SHP77 (cell line): Measurements from ENCODE around the gene LRRTM4.
"Not testable (repeated sequence)": the region's sequence is repeated elsewhere in the genome, so short reads cannot be mapped to it uniquely, and the experiment has no call there.

Experiments
- DNase-seq, 2 experiments: peaks; one replicate each; lab custom pipeline; 2025; lab: John Stamatoyannopoulos, UW

The LRRTM4 gene

GRCh38 chr2:77314721-77315120, 207.5 kb downstream of the LRRTM4 start:
- peak; percentile 35 to 43 for DNase-seq

GRCh38 chr2:77310416-77310815, 211.8 kb downstream of the LRRTM4 start:
- DNase-seq: no peak

GRCh38 chr2:77309725-77310124, 212.5 kb downstream of the LRRTM4 start:
- DNase-seq: no peak

GRCh38 chr2:77301441-77301840, 220.7 kb downstream of the LRRTM4 start:
- no peak for DNase-seq

- no peak for DNase-seq
These were observed 225.4 kb downstream of the LRRTM4 start for GRCh38 chr2:77296791-77297190.

- DNase-seq: no peak
These were observed 227.7 kb downstream of the LRRTM4 start for GRCh38 chr2:77294474-77294873.

- no peak for DNase-seq
These were observed 237.8 kb downstream of the LRRTM4 start for GRCh38 chr2:77284353-77284752.

- DNase-seq: no peak
These were observed 250.9 kb downstream of the LRRTM4 start for GRCh38 chr2:77271262-77271661.

- no peak for DNase-seq
These were observed 251.7 kb downstream of the LRRTM4 start for GRCh38 chr2:77270433-77270832.

GRCh38 chr2:77268626-77269025, 253.6 kb downstream of the LRRTM4 start:
- DNase-seq: no peak

GRCh38 chr2:77232909-77233425, 289.2 kb downstream of the LRRTM4 start:
- no peak for DNase-seq

GRCh38 chr2:77228391-77228790, 293.8 kb downstream of the LRRTM4 start:
- DNase-seq: no peak

GRCh38 chr2:77210725-77211124, 311.5 kb downstream of the LRRTM4 start:
- DNase-seq: no peak

GRCh38 chr2:77207331-77207730, 314.8 kb downstream of the LRRTM4 start:
- no peak for DNase-seq

- no peak for DNase-seq
These were observed 320.4 kb downstream of the LRRTM4 start for GRCh38 chr2:77201755-77202154.

GRCh38 chr2:77199411-77199810, 322.8 kb downstream of the LRRTM4 start:
- no peak for DNase-seq

GRCh38 chr2:77193858-77194448, 328.2 kb downstream of the LRRTM4 start:
- no peak for DNase-seq

GRCh38 chr2:77192811-77193289, 329.3 kb downstream of the LRRTM4 start:
- DNase-seq: no peak

GRCh38 chr2:77191665-77192064, 330.5 kb downstream of the LRRTM4 start:
- no peak for DNase-seq

GRCh38 chr2:77190721-77191346, 331.3 kb downstream of the LRRTM4 start:
- DNase-seq: no peak

- no peak for DNase-seq
These were observed 337.1 kb downstream of the LRRTM4 start for GRCh38 chr2:77185052-77185451.

- DNase-seq: no peak
These were observed 342.9 kb downstream of the LRRTM4 start for GRCh38 chr2:77179297-77179696.

- not testable (repeated sequence) for DNase-seq
These were observed 346.9 kb downstream of the LRRTM4 start for GRCh38 chr2:77175266-77175780.
